HG02623 (cell line): ENCODE results near the gene LHFPL4.
"Not testable (repeated sequence)": the region's sequence is repeated elsewhere in the genome, so short reads cannot be mapped to it uniquely, and the experiment has no call there.

ENCODE experiments used
- ATAC-seq: cut with Tn5 transposase; IDR thresholded peaks from one replicate; pipeline ENCODE4 v1.9.1; 2021; ENCODE audit warnings: moderate library complexity; ENCODE audit not compliant: unreplicated experiment

LHFPL4 gene

GRCh38 chr3:9553021-9553947 is at the start of gene LHFPL4:
Gene LHFPL4 (minus strand): TSS chr3:9553822. CDS start chr3:9552679, 1,143 bp downstream.
- ATAC-seq = no peak

GRCh38 chr3:9602620-9603019 is 49.0 kb upstream of the LHFPL4 start:
- ATAC-seq = no peak

- not testable (repeated sequence) for ATAC-seq
Measured at GRCh38 chr3:9601006-9601581, 47.5 kb upstream of the LHFPL4 start.

GRCh38 chr3:9600597-9600996 is 47.0 kb upstream of the LHFPL4 start:
- no peak for ATAC-seq

- no peak for ATAC-seq
Measured at GRCh38 chr3:9598783-9599387, 45.3 kb upstream of the LHFPL4 start.

- ATAC-seq = no peak
Measured at GRCh38 chr3:9595877-9596276, 42.3 kb upstream of the LHFPL4 start.

GRCh38 chr3:9591781-9592180 is 38.2 kb upstream of the LHFPL4 start:
- ATAC-seq = not testable (repeated sequence)

GRCh38 chr3:9590282-9590791 is 36.7 kb upstream of the LHFPL4 start:
- no peak for ATAC-seq

- no peak for ATAC-seq
Measured at GRCh38 chr3:9583792-9584191, 30.2 kb upstream of the LHFPL4 start.

- no peak for ATAC-seq
Measured at GRCh38 chr3:9583371-9583770, 29.7 kb upstream of the LHFPL4 start.

GRCh38 chr3:9582332-9582731 is 28.7 kb upstream of the LHFPL4 start:
- no peak for ATAC-seq

GRCh38 chr3:9581742-9582141 is 28.1 kb upstream of the LHFPL4 start:
- ATAC-seq = no peak

GRCh38 chr3:9569054-9569453 is 15.4 kb upstream of the LHFPL4 start:
- no peak for ATAC-seq

- ATAC-seq = no peak
Measured at GRCh38 chr3:9565316-9565715, 11.7 kb upstream of the LHFPL4 start.

- ATAC-seq = no peak
Measured at GRCh38 chr3:9563851-9564250, 10.2 kb upstream of the LHFPL4 start.

- ATAC-seq = not testable (repeated sequence)
Measured at GRCh38 chr3:9560056-9560455, 6.4 kb upstream of the LHFPL4 start.

GRCh38 chr3:9553948-9554513 is 409 bp upstream of the LHFPL4 start:
- no peak for ATAC-seq

- no peak for ATAC-seq
Measured at GRCh38 chr3:9552252-9552999, 1.2 kb downstream of the LHFPL4 start.

- ATAC-seq = no peak
Measured at GRCh38 chr3:9550999-9551398, 2.6 kb downstream of the LHFPL4 start.

GRCh38 chr3:9549600-9549999 is 4.0 kb downstream of the LHFPL4 start:
- no peak for ATAC-seq

GRCh38 chr3:9548991-9549390 is 4.6 kb downstream of the LHFPL4 start:
- ATAC-seq = no peak
